Activated naive CD4-positive, alpha-beta T cell treated with Interleukin-2 at 50 U/mL for 16 hours (primary cell): Measurements from ENCODE around the gene NUDT8.
"Not testable (repeated sequence)": the region's sequence is repeated elsewhere in the genome, so short reads cannot be mapped to it uniquely, and the experiment has no call there.

Experiments used
- DNase-seq: peaks from one replicate; pipeline ENCODE4 v3.0.0-alpha.2; 2020

Gene NUDT8

GRCh38 chr11:67627441-67627811 lies 2.3 kb downstream of the NUDT8 start:
- DNase-seq: no peak

GRCh38 chr11:67626970-67627369 lies 2.8 kb downstream of the NUDT8 start:
- no peak for DNase-seq

GRCh38 chr11:67626131-67626833 lies 3.5 kb downstream of the NUDT8 start:
- not testable (repeated sequence) for DNase-seq

GRCh38 chr11:67623795-67624194 lies 5.9 kb downstream of the NUDT8 start:
- not testable (repeated sequence) for DNase-seq

GRCh38 chr11:67622905-67623304 lies 6.8 kb downstream of the NUDT8 start:
- not testable (repeated sequence) for DNase-seq

GRCh38 chr11:67621928-67622327 lies 7.8 kb downstream of the NUDT8 start:
- not testable (repeated sequence) for DNase-seq

- not testable (repeated sequence) for DNase-seq
Observed at GRCh38 chr11:67620621-67621020, 9.1 kb downstream of the NUDT8 start.

- not testable (repeated sequence) for DNase-seq
Observed at GRCh38 chr11:67619683-67620618, 9.8 kb downstream of the NUDT8 start.

- not testable (repeated sequence) for DNase-seq
Observed at GRCh38 chr11:67618901-67619659, 10.7 kb downstream of the NUDT8 start.

- DNase-seq: no peak
Observed at GRCh38 chr11:67617243-67617953, 12.3 kb downstream of the NUDT8 start.

- no peak for DNase-seq
Observed at GRCh38 chr11:67616431-67617242, 13.1 kb downstream of the NUDT8 start.

- DNase-seq: peak; percentile 13
Observed at GRCh38 chr11:67615728-67616430, 13.9 kb downstream of the NUDT8 start.

GRCh38 chr11:67614730-67615714 lies 14.7 kb downstream of the NUDT8 start:
- DNase-seq: peak; percentile 65

- peak; percentile 82 for DNase-seq
Observed at GRCh38 chr11:67613960-67614715, 15.6 kb downstream of the NUDT8 start.

GRCh38 chr11:67613313-67613959 lies 16.3 kb downstream of the NUDT8 start:
- DNase-seq: no peak

- DNase-seq: no peak
Observed at GRCh38 chr11:67612751-67613150, 17.0 kb downstream of the NUDT8 start.

GRCh38 chr11:67611704-67612587 lies 17.8 kb downstream of the NUDT8 start:
- no peak for DNase-seq
